HepG2 (cell line): ENCODE results near the gene GPR137. TPM values are rescaled to one million over a fixed set of nuclear protein-coding genes. Genes with fewer than 3 reads are reported as not detected.

ENCODE experiments used
- ATAC-seq: fragments of 200-7000 bp; cut with Tn5 transposase; 3 replicates; pipeline ENCODE4 v1.9.1; 2020; ENCODE audit warnings: mild to moderate bottlenecking, moderate library complexity
- BruUV-seq: library from RNA; stranded (reverse); fragments of 400-500 nt; replicated peaks from 2 replicates; lab custom pipeline; 2021; lab: Mats Ljungman, UMichigan
- CTCF ChIA-PET: fragments of 300-600 bp; formaldehyde crosslinking; extraction: SDS; loops from one replicate; lab custom pipeline; 2021; ENCODE audit warnings: low total read pairs, inconsistent platforms, low intra/inter-chr PET ratio; lab: Yijun Ruan, JAX
- POLR2A ChIA-PET: fragments of 350-600 bp; sonication (Branson Sonifier 250); formaldehyde crosslinking; loops from one replicate; lab custom pipeline; 2020; ENCODE audit warnings: antibody characterized with exemption, inconsistent platforms; lab: Yijun Ruan, JAX
- DNase-seq: peaks from one replicate; pipeline ENCODE4 v3.0.0-alpha.2; 2015; ENCODE audit warnings: low spot score
- FAIRE-seq: peaks from 3 replicates; lab custom pipeline; 2011; peaks lifted over from hg19 to GRCh38; lab: Jason Lieb, UNC
- H2AFZ ChIP-seq: one replicate; pipeline ENCODE4 v1.6.1; 2011; ENCODE audit warnings: low read length, inconsistent platforms
- H3K27ac ChIP-seq: fragments of 300-600 bp; 3 replicates; pipeline ENCODE4 v1.8.0; 2011; ENCODE audit warnings: mixed run types, mild to moderate bottlenecking, mixed read lengths, low read length, inconsistent platforms; ENCODE audit not compliant: insufficient read depth; ENCODE audit errors: extremely low read length
- H3K27me3 ChIP-seq, 2 experiments: fragments of 200-600 bp in 1 of 2; 2 replicates in 1 of 2; 3 replicates in 1 of 2; pipeline versions ENCODE4 v1.6.0 to v1.8.0; 2011; ENCODE audit warnings: low read length in 2 of 2, mild to moderate bottlenecking in 2 of 2, moderate library complexity in 2 of 2, inconsistent platforms in 1 of 2; ENCODE audit not compliant: insufficient read depth in 2 of 2, control insufficient read depth in 1 of 2
- H3K36me3 ChIP-seq, 2 experiments: fragments of 200-600 bp in 1 of 2; replicated peaks in 1 of 2; 2 replicates in 1 of 2; 3 replicates in 1 of 2; pipeline versions ENCODE4 v1.5.1 to v1.8.0; 2011; ENCODE audit warnings: low read length in 2 of 2, inconsistent platforms in 1 of 2; ENCODE audit not compliant: insufficient read depth in 2 of 2, control insufficient read depth in 1 of 2
- H3K4me1 ChIP-seq: 2 replicates; pipeline ENCODE4 v1.5.1; 2012; ENCODE audit warnings: low read length, inconsistent platforms; ENCODE audit not compliant: insufficient read depth
- H3K4me2 ChIP-seq: 2 replicates; pipeline ENCODE4 v1.6.0; 2011; ENCODE audit warnings: low read depth, low read length, inconsistent platforms
- H3K4me3 ChIP-seq, 3 experiments: fragments of 200-600 bp in 1 of 3; sonication (generic), shearing (Covaris generic) in 1 of 3; replicated peaks in 1 of 3; 2 replicates each; pipeline ENCODE4 v1.5.1; 2011 to 2016; ENCODE audit warnings: low read length in 3 of 3, inconsistent platforms in 2 of 3, low read depth in 2 of 3, mild to moderate bottlenecking in 2 of 3, control low read depth in 1 of 3, mixed read lengths in 1 of 3; ENCODE audit not compliant: insufficient read depth in 1 of 3
- H3K79me2 ChIP-seq: one replicate; pipeline ENCODE4 v1.6.1; 2011; ENCODE audit warnings: low read length, inconsistent platforms; ENCODE audit not compliant: insufficient read depth
- H3K9ac ChIP-seq: 2 replicates; pipeline ENCODE4 v1.6.0; 2011; ENCODE audit warnings: mild to moderate bottlenecking, low read depth, low read length, inconsistent platforms; ENCODE audit not compliant: insufficient read depth
- H3K9me3 ChIP-seq: 2 replicates; pipeline ENCODE4 v1.5.1; 2012; ENCODE audit warnings: mild to moderate bottlenecking, low read length
- H4K20me1 ChIP-seq: 2 replicates; pipeline ENCODE4 v1.6.0; 2011; ENCODE audit warnings: inconsistent platforms, mild to moderate bottlenecking, low read length, moderate library complexity; ENCODE audit not compliant: insufficient read depth
- ARID3A ChIP-seq: IDR thresholded peaks from 2 replicates; pipeline ENCODE4 v1.6.1; 2012; ENCODE audit warnings: low read depth, low read length, improper control_type of control experiment
- ATF7 ChIP-seq, 2 experiments: fragments of 450-650 bp in 1 of 2; sonication (generic) in 1 of 2; formaldehyde crosslinking in 1 of 2; IDR thresholded peaks; 2 replicates each; pipeline versions ENCODE4 v1.4.0 to v1.6.1; 2016 to 2020; ENCODE audit warnings: antibody characterized with exemption in 1 of 2, mild to moderate bottlenecking in 1 of 2, missing genetic modification reagents in 1 of 2
- ELF4 ChIP-seq: sonication (generic); formaldehyde crosslinking; IDR thresholded peaks from 2 replicates; pipeline ENCODE4 v1.5.0; 2020; ENCODE audit warnings: missing genetic modification reagents, mild to moderate bottlenecking, moderate library complexity, borderline replicate concordance
- ETV5 ChIP-seq: IDR thresholded peaks from 2 replicates; pipeline ENCODE4 v1.6.1; 2018; ENCODE audit warnings: missing biosample characterization, missing genetic modification reagents, inconsistent platforms, borderline replicate concordance
- ISX ChIP-seq: sonication (generic); formaldehyde crosslinking; conservative IDR thresholded peaks from 2 replicates; pipeline ENCODE4 v1.5.0; 2020; ENCODE audit warnings: missing genetic modification reagents
- KDM5B ChIP-seq: sonication (generic); formaldehyde crosslinking; IDR thresholded peaks from 2 replicates; pipeline ENCODE4 v1.4.0; 2020; ENCODE audit warnings: missing genetic modification reagents, mild to moderate bottlenecking, borderline replicate concordance
- MXI1 ChIP-seq: IDR thresholded peaks from 3 replicates; pipeline ENCODE4 v1.6.1; 2012; ENCODE audit warnings: low read depth, low read length, inconsistent platforms, borderline replicate concordance
- RBFOX2 ChIP-seq: fragments of 200-400 bp; formaldehyde crosslinking; IDR thresholded peaks from 2 replicates; pipeline ENCODE4 v1.6.1; 2017; ENCODE audit warnings: low read depth, mild to moderate bottlenecking, low read length
- SUZ12 ChIP-seq: fragments of 150-350 bp; IDR thresholded peaks from 2 replicates; pipeline ENCODE4 v1.6.1; 2014; ENCODE audit warnings: low read depth, low read length
- ZNF180 ChIP-seq: sonication (generic); formaldehyde crosslinking; IDR thresholded peaks from 2 replicates; pipeline ENCODE4 v1.4.0; 2020; ENCODE audit warnings: low read depth, missing genetic modification reagents, borderline replicate concordance
- ZNF234 ChIP-seq: sonication (generic); formaldehyde crosslinking; conservative IDR thresholded peaks from 2 replicates; pipeline ENCODE4 v1.5.1; 2020; ENCODE audit warnings: mild to moderate bottlenecking, missing genetic modification reagents
- ZNF597 ChIP-seq: sonication (generic); formaldehyde crosslinking; IDR thresholded peaks from 2 replicates; pipeline ENCODE4 v1.5.0; 2020; ENCODE audit warnings: missing genetic modification reagents
- ZNF710 ChIP-seq: sonication (generic); formaldehyde crosslinking; IDR thresholded peaks from 2 replicates; pipeline ENCODE4 v1.5.0; 2020; ENCODE audit warnings: mild to moderate bottlenecking, missing genetic modification reagents, borderline replicate concordance
- ZNF766 ChIP-seq: sonication (generic); formaldehyde crosslinking; IDR thresholded peaks from 2 replicates; pipeline ENCODE4 v1.5.0; 2020; ENCODE audit warnings: missing genetic modification reagents, borderline replicate concordance
- WGBS: methylation state at CpG from one replicate; pipeline ENCODE4 v1.1.6; 2017; ENCODE audit warnings: low lambda C conversion rate; 5-methylcytosine and 5-hydroxymethylcytosine counted together
- in situ Hi-C: cut with HindIII; loops from 2 replicates; pipeline ENCODE4 v1.10.0; 2017; ENCODE audit warnings: low pct_unique_long_range_greater_than_20kb; ENCODE audit not compliant: extremely low pct_ligation_motif_present
- intact Hi-C: fragments of 100-400 bp; cut with micrococcal nuclease; formaldehyde crosslinking; loops from one replicate; pipeline ENCODE4 v1.10.0; 2022; ENCODE audit not compliant: unreplicated experiment
- polyA plus RNA-seq, 8 experiments: library from polyadenylated mRNA; depleted of rRNA in 3 of 8; stranded (reverse) in 7 of 8; unstranded in 1 of 8; fragments of >200 nt; fragmentation: Illumina TruSeq in 4 of 8; extraction: Trizol in 4 of 8; gene quantifications; 2 replicates each; pipeline versions ENCODE4 v1.2.1 to v1.2.3, GENCODE V29; 2011 to 2016; ENCODE audit warnings: low read depth in 4 of 8, missing spikeins in 1 of 8, mixed read lengths in 1 of 8; ENCODE audit not compliant: insufficient read depth in 1 of 8
- total RNA-seq, 5 experiments: library from RNA; depleted of rRNA; stranded (reverse); fragments of >200 nt; fragmentation: Illumina TruSeq; extraction: Trizol; gene quantifications; 2 replicates each; pipeline ENCODE4 v1.2.3, GENCODE V29; 2016; ENCODE audit warnings: low read depth in 1 of 5

The GPR137 gene
- total and polyA plus RNA-seq, 2 of the 13 experiments (the other 11 are each of a cell fraction or from before 2014, with no cell fraction given) = 8.5 to 13.2 TPM

- TF ChIP-seq ZNF710 (no peak), ZNF766 (CRISPR knock-in tag) (no peak), ZNF597 (no peak), ZNF234 (CRISPR knock-in tag) (no peak), ELF4 (no peak), MXI1 (peak; percentile 46; the same call in 1 of the 3 replicates), ISX (CRISPR knock-in tag) (no peak), ATF7 (IDR thresholded peaks at IDR 0.05) (no peak), ATF7 (CRISPR knock-in tag; IDR thresholded peaks at IDR 0.05) (no peak), ZNF180 (CRISPR knock-in tag) (no peak)
- TF ChIP-seq, all 625 proteins: peak for 47
Observed at GRCh38 chr11:64251016-64251752, 34.5 kb upstream of the GPR137 start, which contains the start of gene PLCB3 (continued).

- Histone ChIP-seq H3K4me3 (peak overlapping the region; percentile 66 to 88 (median 83)), H3K27me3 (no peaks in the 10 kb centered on the region; a peak in 1 of 5 replicates), H3K9me3 (no peaks in the 10 kb centered on the region), H3K27ac (no peak overlapping the region), H2AFZ (no peak overlapping the region), H3K4me2 (peak overlapping the region; percentile 97), H3K36me3 (peaks cover 5 to 10% of the 10 kb centered on the region in 2 experiments; a peak in 1 of 5 replicates), H3K4me1 (peaks cover 51% of the 10 kb centered on the region), H3K79me2 (peaks cover 7% of the 10 kb centered on the region), H4K20me1 (no peaks in the 10 kb centered on the region), H3K9ac (peak overlapping the region; percentile 70)
- 0% methylated on average over 6 of the region's 18 CpGs for WGBS
- ChIA-PET POLR2A (interaction anchor here (1.3 to 2.1 kb wide), 4 partner anchors 10 to 53 kb away, joined by 6 to 7 read pairs (median 6); partner anchors contain the start of genes ESRRA and FKBP2), CTCF (no interaction called here)
- BruUV-seq = no TSS peak
- TF ChIP-seq SUZ12 (no peak), ETV5 (CRISPR knock-in tag) (0 out of 2 replicates have a peak, but pooled peaks have one; percentile 16), ARID3A (no peak), KDM5B (CRISPR knock-in tag) (peak; percentile 54; the same call in 1 of the 2 replicates), RBFOX2 (0 out of 2 replicates have a peak, but pooled peaks have one; percentile 9)
- in situ Hi-C loops = no loop called here
- DNase-seq (no peak), FAIRE-seq (no peak), ATAC-seq (no peak)
- intact Hi-C loops = loop anchor here (2.0 kb wide), 2 partner anchors 17 to 61 kb away; no protein-coding TSS in a partner anchor
Observed at GRCh38 chr11:64251753-64252002, 34.0 kb upstream of the GPR137 start.
